GM08714 (cell line): ENCODE results near the gene GNAL.

Source experiments
- H3K4me3 ChIP-seq: fragments of 200-500 bp; sonication (Bioruptor generic); 2 replicates; pipeline ENCODE4 v1.5.1; 2014; ENCODE audit warnings: mild to moderate bottlenecking, low read length, inconsistent platforms
- ZNF274 ChIP-seq: IDR thresholded peaks from 2 replicates; pipeline ENCODE4 v1.6.1; 2012; ENCODE audit warnings: mild to moderate bottlenecking, low read depth, low read length

GNAL gene

DNA sequence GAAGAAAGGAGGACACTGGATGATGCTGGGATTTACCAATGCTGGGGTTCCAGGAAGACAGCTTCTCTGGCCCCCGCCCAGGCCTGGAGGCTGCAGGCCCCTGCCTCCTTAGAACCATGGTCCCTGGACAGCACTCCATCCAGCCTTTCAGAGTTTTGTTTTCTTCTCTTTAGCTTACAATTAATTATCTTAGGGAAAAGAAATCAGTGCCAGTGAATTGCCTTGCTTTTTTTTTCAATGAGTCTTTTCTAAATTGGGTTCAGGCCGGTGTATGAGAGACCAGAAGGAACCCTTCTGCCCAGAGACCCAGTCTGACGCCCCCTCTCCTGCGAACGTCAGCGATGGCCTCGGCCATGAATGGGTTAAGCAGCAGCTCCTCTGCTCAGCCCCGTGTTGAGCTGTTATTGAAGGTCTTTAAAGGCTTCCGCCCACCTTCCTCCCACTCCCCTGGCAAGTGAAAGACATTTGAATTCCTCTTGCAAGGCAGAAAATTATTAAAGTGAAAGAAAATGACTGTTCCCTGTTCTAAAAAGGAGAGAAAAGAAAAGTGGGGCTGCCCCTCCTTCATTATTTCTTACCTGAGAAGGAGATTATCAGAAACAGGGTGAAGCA is 96.5 kb downstream of the GNAL start:
- no peak overlapping the region for H3K4me3 ChIP-seq
- TF ChIP-seq ZNF274, result no peak

DNA sequence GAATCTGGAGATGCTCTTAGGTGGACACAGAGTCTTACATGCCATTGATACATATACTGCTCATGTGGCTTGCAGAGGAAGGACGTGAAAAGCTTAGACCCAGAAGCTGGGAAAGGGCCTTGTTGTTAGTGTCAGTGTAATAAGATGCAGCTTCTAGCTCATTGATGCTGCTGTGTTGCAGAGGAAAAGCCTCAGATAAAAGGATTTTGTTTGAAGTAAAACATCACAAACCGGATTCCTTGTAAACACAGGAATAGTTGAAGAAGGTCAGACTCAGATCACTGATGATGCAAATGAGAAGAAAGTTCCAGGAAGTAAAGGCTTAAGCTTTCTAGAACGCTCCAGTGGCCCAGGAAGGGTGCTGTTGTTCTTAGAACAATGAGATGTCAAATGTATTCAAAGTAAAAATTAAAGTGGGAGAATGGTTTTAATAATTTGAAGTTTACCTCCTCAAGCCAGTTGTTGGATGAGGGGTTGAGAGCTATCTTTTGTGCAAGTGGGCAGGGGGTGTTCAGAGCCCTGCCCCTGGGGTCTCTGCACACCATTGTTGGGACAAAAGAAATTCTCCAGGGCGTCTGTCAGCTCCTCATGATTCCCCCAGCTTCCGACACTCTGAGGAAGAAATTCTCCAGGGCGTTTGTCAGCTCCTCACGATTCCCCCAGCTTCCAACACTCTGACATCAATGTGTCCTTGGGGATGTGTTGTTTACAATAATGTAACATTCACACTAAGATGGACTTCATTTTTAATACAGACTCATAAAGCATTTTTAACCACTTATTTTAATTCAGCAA is 100.8 kb downstream of the GNAL start:
- H3K4me3 ChIP-seq, result no peak overlapping the region
- TF ChIP-seq ZNF274, result no peak

DNA sequence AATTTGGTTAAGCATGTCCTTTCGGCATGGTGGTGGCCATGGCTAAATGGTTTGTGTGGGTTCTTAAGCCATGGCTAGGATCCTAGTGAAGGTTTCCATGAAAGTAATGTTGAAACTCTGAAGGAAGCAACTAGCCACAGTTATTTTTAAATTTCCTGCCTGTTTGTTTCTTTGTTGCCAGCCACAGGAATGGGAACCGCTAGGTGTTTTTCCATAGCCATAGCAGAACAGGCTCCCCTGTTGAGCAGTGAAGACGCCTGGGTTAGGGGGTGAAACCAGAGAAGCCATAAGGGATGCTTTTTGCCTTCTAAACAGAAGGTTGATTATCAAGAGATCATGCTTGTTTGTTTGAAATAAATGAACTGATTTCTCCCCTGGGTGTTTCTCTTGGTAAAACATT is 102.1 kb downstream of the GNAL start:
- no peak for TF ChIP-seq ZNF274
- H3K4me3 ChIP-seq, result no peak overlapping the region

DNA sequence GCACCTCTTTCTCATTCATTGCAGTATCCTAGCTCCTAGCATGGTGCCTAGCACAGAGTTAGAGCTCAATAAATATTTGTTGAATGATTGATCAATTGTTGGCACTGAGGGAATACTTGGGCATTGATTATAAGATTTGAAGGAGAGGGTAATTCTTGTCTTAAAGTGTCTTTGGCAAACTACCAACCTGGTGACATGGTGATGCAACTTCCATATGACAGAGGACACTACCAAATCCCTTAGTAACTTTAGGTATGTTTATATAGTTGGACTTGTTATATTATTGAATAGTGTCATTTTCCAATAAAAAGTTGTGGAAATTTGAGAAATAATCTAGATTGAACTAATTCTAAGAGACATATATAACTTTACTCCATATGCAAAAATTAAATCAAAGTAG is 103.6 kb downstream of the GNAL start:
- H3K4me3 ChIP-seq, result no peak overlapping the region
- no peak for TF ChIP-seq ZNF274

DNA sequence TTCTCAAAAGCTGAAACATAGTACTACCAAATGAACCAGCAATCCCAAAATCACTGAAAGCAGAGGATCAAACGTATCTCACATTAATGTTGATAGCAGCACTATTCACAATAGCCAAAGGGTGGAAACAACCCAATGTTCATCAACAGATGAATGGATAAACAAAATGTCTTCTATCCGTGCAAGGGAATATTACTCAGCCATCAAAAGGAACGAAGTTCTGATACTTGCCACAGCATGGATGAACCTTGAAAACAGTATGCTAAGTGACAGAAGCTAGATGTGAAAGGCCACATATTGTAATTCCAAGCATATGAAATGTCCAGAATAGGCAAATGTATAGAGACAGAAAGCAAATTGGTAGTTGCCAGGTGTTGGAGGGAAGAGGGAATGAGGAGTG is 105.1 kb downstream of the GNAL start:
- no peak overlapping the region for H3K4me3 ChIP-seq
- TF ChIP-seq ZNF274, result no peak

DNA sequence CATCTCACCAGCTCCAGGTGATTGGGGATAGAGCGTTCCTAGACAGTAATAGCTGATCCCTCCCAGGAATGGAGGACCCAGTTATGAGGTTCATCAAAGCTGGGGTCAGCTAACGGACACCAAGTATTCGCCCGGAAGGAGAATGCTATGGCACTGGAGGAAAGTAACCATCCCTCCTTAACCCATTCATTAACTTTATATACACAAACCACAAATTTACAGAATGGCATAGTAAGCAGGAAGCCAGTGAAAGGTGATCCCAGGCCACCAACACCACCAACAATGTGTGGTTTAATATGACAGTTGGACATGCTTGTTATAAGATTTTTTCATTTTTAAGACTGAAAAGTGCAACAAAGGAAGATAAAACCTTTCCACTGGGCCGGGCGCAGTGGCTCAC is 106.9 kb downstream of the GNAL start:
- no peak overlapping the region for H3K4me3 ChIP-seq
- no peak for TF ChIP-seq ZNF274

DNA sequence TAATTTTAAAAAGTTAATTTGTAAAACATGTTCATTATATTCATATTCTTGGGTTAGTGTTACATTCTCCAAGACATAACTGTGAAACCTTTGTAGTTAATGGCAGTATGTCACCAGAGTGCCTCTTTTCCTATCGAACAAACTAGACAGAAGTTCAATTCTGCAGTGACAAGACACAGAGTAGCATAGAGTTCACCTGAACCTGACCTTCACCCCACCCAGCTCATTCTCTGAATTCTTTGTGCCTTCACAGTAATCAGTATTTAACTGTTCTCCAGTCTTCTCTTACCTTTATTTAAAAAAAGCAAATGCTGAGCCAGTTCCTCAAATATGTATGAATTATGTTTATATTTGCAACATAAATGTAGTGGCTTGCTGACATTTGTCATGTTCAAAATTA is 109.2 kb downstream of the GNAL start:
- H3K4me3 ChIP-seq, result no peak overlapping the region
- TF ChIP-seq ZNF274, result no peak

DNA sequence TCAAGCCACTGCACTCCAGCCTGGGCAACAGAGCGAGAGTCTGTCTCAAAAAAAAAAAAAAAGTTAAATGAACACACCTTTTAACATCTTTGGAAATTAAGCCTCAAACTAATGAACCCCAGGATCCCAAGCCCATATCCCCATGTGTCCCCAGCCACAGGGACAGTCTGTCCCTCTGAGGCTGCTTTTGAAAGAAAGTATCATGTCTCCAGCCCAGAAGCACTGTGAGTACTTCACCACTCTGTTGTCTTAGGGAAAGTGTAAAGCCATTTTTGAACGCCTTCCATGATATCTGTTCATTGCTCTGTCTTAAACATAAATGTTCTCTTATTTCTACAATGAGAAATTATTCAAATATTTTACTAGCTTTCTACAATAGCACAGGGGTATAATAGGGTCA is 110.0 kb downstream of the GNAL start:
- no peak overlapping the region for H3K4me3 ChIP-seq
- no peak for TF ChIP-seq ZNF274

DNA sequence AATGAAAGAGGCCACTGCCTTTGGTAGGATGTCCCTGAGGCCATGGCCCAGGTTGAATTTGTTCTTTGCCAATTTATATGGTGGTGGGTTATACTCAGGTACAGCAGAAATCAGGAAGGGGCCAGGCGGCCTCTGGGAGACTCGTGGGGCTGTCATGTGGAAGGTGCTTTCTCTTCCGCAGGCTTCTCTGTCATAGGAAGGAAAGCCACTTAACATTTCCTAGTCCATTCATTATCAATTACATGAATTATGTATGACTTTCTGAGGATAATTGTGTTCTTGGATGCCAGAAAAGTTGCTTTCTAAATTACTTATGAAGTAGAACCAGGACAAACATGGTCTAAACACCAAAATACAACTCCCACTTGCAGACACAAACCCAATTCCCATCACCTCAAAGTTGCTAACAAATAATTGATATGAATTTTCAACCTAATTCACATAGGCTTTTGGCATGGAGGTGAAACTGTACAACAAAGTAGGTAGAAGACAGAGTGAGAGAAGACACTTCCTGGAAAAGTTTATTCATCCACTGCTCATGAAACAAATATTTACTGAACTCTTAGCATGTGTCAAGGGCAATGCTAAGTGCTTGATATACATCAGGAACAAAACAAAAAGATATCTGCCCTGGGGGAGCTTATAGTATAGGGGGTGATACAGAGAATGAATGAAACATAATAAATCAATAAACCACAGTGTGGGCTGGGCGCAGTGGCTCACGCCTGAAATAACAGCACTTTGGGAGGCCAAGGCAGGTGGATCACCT is 111.7 kb downstream of the GNAL start:
- no peak for TF ChIP-seq ZNF274
- no peak overlapping the region for H3K4me3 ChIP-seq

DNA sequence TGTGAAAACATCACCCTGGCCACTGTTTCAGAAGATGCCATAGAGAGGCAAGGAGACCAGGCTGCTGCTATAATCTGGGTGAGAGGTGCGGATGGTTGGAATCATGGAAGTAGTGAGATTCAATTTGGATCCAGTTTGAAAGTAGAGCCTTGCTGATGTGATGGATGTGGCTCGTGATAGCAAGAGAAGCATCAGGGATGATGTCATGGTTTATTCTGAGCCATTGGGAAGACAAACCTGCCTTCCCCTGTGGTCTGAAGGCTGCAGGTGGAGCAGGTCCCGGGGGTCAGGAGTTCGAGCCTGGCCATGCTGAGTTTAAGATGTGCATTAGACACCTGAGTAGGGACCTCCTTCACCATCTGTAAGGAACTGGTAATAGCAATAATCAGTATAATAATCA is 112.5 kb downstream of the GNAL start:
- TF ChIP-seq ZNF274, result no peak
- no peak overlapping the region for H3K4me3 ChIP-seq

DNA sequence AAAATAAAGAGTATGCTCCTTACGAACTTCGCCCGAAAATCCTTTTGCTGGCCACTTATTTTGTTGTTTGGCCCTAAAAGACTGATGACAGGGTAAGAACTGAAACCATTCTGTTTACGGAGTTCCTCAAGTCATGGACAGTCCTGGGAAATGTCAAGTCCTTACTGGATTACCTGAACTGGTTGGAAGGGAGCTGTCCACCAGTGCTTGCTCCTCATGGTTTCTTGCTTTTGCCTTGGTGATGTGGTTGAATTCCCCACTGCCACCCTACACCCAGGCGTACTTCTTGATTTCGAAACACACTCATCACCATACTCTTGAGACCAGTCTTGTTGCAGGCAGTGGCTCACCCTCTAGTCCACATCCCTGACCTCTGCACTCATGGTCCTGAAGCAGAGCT is 113.1 kb downstream of the GNAL start:
- no peak overlapping the region for H3K4me3 ChIP-seq
- TF ChIP-seq ZNF274, result no peak

DNA sequence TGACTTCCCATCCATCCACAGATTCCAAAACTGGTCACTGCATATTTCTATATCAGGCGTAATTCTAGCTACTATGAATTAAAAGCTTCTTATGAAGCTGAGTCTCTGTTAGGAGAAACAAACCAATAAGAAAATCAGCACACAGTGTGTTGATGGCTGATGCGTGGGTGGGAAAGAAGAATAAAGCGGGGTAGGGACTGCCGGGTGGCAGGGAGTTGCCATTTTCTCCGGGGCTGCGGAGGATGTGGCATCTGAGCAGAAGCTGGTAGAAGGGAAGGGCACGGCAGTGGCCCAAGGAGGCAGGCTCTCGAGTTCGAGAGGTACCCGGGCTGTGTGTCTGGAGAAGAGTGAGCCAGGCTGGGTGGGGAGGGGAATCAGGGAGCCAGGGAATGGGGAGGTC is 113.5 kb downstream of the GNAL start:
- TF ChIP-seq ZNF274, result no peak
- no peak overlapping the region for H3K4me3 ChIP-seq

DNA sequence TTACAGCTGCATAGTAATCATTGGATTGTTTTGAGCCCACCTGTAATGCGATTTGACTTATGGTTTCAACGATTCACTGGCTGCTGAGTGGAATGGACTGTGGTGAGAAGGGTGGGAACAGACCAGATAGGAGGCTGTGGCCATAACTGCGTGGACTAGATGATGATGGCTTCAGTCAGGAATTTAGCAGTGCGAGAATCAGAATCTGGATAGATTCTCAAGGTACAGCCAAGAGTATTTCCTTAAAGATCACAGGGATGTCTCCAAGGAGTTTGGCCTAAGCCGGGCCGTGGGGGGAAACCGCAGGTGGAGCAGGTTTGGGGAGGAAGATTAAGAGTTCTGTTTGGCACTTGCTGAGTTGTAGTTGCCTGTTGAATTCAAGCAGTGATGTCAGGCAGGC is 118.2 kb downstream of the GNAL start:
- no peak overlapping the region for H3K4me3 ChIP-seq
- TF ChIP-seq ZNF274, result no peak

DNA sequence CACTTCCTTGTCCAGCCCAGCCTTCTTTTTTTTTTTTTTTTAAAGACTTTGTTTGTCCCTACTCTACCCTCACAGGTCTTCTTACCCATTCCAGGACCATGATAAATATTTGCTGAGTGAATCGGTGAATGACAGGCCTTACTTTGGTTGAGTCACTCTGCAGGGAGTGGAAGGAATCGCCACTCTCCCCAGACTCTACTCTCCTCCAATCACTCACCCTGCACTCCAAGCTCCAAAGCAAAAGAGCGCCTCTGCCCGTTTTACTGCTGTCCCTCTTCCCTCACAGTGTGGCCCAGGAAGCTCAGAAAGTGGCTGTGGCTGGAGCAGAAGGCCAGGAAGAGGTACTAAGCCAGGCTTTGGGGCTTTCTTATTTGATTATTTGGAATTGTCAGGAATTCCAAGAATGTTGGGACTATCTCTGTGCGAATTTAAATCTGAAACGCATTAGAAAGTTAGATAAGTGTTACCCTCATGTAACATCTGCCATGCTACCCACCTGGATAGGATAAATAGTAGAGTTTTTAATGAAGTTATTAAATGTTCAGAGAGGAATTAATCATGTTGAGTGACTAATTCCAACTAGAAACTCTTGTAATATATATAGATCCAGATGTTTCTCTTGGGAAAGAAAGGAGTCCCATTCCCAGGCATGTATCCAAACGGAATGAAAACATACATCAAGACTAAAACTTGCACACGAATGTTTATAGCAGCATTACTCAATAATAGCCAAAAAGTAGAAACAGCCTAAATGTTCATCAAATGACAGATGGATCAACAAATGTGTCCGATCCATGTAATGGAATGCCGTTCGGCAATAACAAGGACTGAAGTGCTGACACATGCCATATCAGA is 119.2 kb downstream of the GNAL start:
- no peak overlapping the region for H3K4me3 ChIP-seq
- TF ChIP-seq ZNF274, result no peak
